Left kidney (tissue), 8 donors: ENCODE measurements around the gene DENND6B. TPM values are rescaled to one million over a fixed set of nuclear protein-coding genes. Genes with fewer than 3 reads are reported as not detected.
"Not testable (repeated sequence)": the region's sequence is repeated elsewhere in the genome, so short reads cannot be mapped to it uniquely, and the experiment has no call there.

Experiments
- DNase-seq: peaks from one replicate; pipeline ENCODE4 v3.0.0-alpha.2; 2013
- long read RNA-seq, 8 donors: transcript quantifications; one replicate each; lab custom pipeline, GENCODE V29; 2026
- polyA plus RNA-seq: library from polyadenylated mRNA; unstranded; fragments of 120-200 nt; gene quantifications from one replicate; pipeline ENCODE4 v1.2.1, GENCODE V29; 2013; ENCODE audit not compliant: insufficient read length

Gene DENND6B
- polyA plus RNA-seq, result 13.9 TPM
- long read RNA-seq, donor 1, full-length matches to known transcripts, result 1 of 1 reads
- long read RNA-seq, donor 1, partial matches to known transcripts, result 0 of 1 reads
- long read RNA-seq, donor 1, other reads (novel, unspliced or antisense), result 0 of 1 reads
- long read RNA-seq, donor 2, full-length matches to known transcripts, result 1 of 1 reads
- long read RNA-seq, donor 2, partial matches to known transcripts, result 0 of 1 reads
- long read RNA-seq, donor 2, other reads (novel, unspliced or antisense), result 0 of 1 reads
- long read RNA-seq, donor 3, result 0 reads
- long read RNA-seq, donor 4, result 0 reads
- long read RNA-seq, donor 5, full-length matches to known transcripts, result 1 of 16 reads
- long read RNA-seq, donor 5, partial matches to known transcripts, result 15 of 16 reads
- long read RNA-seq, donor 5, other reads (novel, unspliced or antisense), result 0 of 16 reads
- long read RNA-seq, donor 6, full-length matches to known transcripts, result 2 of 2 reads
- long read RNA-seq, donor 6, partial matches to known transcripts, result 0 of 2 reads
- long read RNA-seq, donor 6, other reads (novel, unspliced or antisense), result 0 of 2 reads
- long read RNA-seq, donor 7, partial matches to known transcripts, result 5 of 5 reads
- long read RNA-seq, donor 7, other reads (novel, unspliced or antisense), result 0 of 5 reads
- long read RNA-seq, donor 8, result 0 reads

- peak; percentile 75 for DNase-seq
These were observed at the start of gene DENND6B for GRCh38 chr22:50326956-50327710. DENND6B (minus strand) TSS chr22:50327012; CDS start chr22:50326988, 24 bp downstream.

GRCh38 chr22:50376085-50376651 is 49.4 kb upstream of the DENND6B start:
- no peak for DNase-seq

GRCh38 chr22:50371101-50371648 is 44.4 kb upstream of the DENND6B start:
- no peak for DNase-seq

GRCh38 chr22:50367778-50368500 is 41.1 kb upstream of the DENND6B start:
- DNase-seq, result no peak

- not testable (repeated sequence) for DNase-seq
These were observed 37.0 kb upstream of the DENND6B start for GRCh38 chr22:50363803-50364194.

- DNase-seq, result no peak
These were observed 36.5 kb upstream of the DENND6B start for GRCh38 chr22:50363166-50363802.

GRCh38 chr22:50361688-50362087 is 34.9 kb upstream of the DENND6B start:
- no peak for DNase-seq

GRCh38 chr22:50361222-50361621 is 34.4 kb upstream of the DENND6B start:
- no peak for DNase-seq

- DNase-seq, result no peak
These were observed 33.8 kb upstream of the DENND6B start for GRCh38 chr22:50360578-50360977.

GRCh38 chr22:50357756-50358155 is 30.9 kb upstream of the DENND6B start:
- DNase-seq, result no peak

- DNase-seq, result no peak
These were observed 30.4 kb upstream of the DENND6B start for GRCh38 chr22:50357222-50357621.

GRCh38 chr22:50356186-50356585 is 29.4 kb upstream of the DENND6B start:
- DNase-seq, result no peak

- DNase-seq, result no peak
These were observed 21.2 kb upstream of the DENND6B start for GRCh38 chr22:50348058-50348457.

GRCh38 chr22:50347157-50347556 is 20.3 kb upstream of the DENND6B start:
- no peak for DNase-seq

- DNase-seq, result no peak
These were observed 19.7 kb upstream of the DENND6B start for GRCh38 chr22:50346470-50346869.

- DNase-seq, result no peak
These were observed 16.7 kb upstream of the DENND6B start for GRCh38 chr22:50343541-50343935.

GRCh38 chr22:50342651-50343540 is 16.1 kb upstream of the DENND6B start, which contains the start of gene PPP6R2:
PPP6R2 (plus strand) TSS chr22:50343327; CDS start chr22:50393909, 50,582 bp downstream.
- peak; percentile 66 for DNase-seq

- DNase-seq, result peak; percentile 88
These were observed 15.3 kb upstream of the DENND6B start for GRCh38 chr22:50341977-50342650.
